Activated CD4-positive, alpha-beta memory T cell treated with anti-CD3 and anti-CD28 coated beads for 36 hours (primary cell): ENCODE results near the gene DLG2. TPM values are rescaled to one million over a fixed set of nuclear protein-coding genes. Genes with fewer than 3 reads are reported as not detected.

Experiments used
- CTCF ChIA-PET: fragments of 350-600 bp; sonication (Branson Sonifier 250); formaldehyde crosslinking; loops from one replicate; lab custom pipeline; 2021; ENCODE audit warnings: antibody characterized with exemption, inconsistent platforms; lab: Charles Lee
- POLR2A ChIA-PET: fragments of 350-600 bp; sonication (Branson Sonifier 250); formaldehyde crosslinking; loops from one replicate; lab custom pipeline; 2021; ENCODE audit warnings: antibody characterized with exemption; lab: Charles Lee
- DNase-seq: peaks from one replicate; pipeline ENCODE4 v3.0.0-alpha.2; 2020
- H3K27ac Mint-ChIP-seq: one replicate; pipeline ENCODE4 v1.8.0; 2021; ENCODE audit warnings: mixed read lengths
- H3K27me3 Mint-ChIP-seq: one replicate; pipeline ENCODE4 v1.8.0; 2021; ENCODE audit warnings: mixed read lengths
- H3K36me3 Mint-ChIP-seq: one replicate; pipeline ENCODE4 v1.8.0; 2021; ENCODE audit warnings: mixed read lengths
- H3K4me1 Mint-ChIP-seq: one replicate; pipeline ENCODE4 v1.8.0; 2021; ENCODE audit warnings: low read depth, mixed read lengths
- H3K4me3 Mint-ChIP-seq: one replicate; pipeline ENCODE4 v1.8.0; 2021; ENCODE audit warnings: mild to moderate bottlenecking, mixed read lengths
- H3K9me3 Mint-ChIP-seq: one replicate; pipeline ENCODE4 v1.8.0; 2021; ENCODE audit warnings: mixed read lengths
- intact Hi-C: fragments of 100-400 bp; cut with micrococcal nuclease; formaldehyde crosslinking; loops from one replicate; pipeline ENCODE4 v1.15.1; 2023
- total RNA-seq, 2 experiments: library from RNA; stranded (reverse); gene quantifications; one replicate each; pipeline ENCODE4 v1.2.3, GENCODE V29; 2021

The DLG2 gene
- total RNA-seq, 2 experiments from 2014 or later = 1.7 to 2.1 TPM

GRCh38 chr11:83689144-83689780, 1937.9 kb downstream of the DLG2 start:
- H3K4me3 Mint-ChIP-seq = no peak overlapping the region
- H3K9me3 Mint-ChIP-seq = no peaks in the 10 kb centered on the region
- H3K4me1 Mint-ChIP-seq = no peaks in the 10 kb centered on the region
- no peak for DNase-seq
- intact Hi-C loops = no loop called here
- ChIA-PET POLR2A (no interaction called here), CTCF (no interaction called here)
- H3K27me3 Mint-ChIP-seq = peaks cover 2% of the 10 kb centered on the region
- H3K36me3 Mint-ChIP-seq = no peaks in the 10 kb centered on the region
- no peak overlapping the region for H3K27ac Mint-ChIP-seq

GRCh38 chr11:83687787-83688186, 1939.4 kb downstream of the DLG2 start:
- H3K4me1 Mint-ChIP-seq = no peaks in the 10 kb centered on the region
- H3K9me3 Mint-ChIP-seq = no peaks in the 10 kb centered on the region
- H3K27me3 Mint-ChIP-seq = peaks cover 2% of the 10 kb centered on the region
- CTCF ChIA-PET = no interaction called here
- POLR2A ChIA-PET = interaction anchor here (0.7 kb wide), 1 partner anchor 1383 kb away, joined by 3 read pairs; no protein-coding TSS in a partner anchor
- no peaks in the 10 kb centered on the region for H3K36me3 Mint-ChIP-seq
- H3K4me3 Mint-ChIP-seq = no peak overlapping the region
- intact Hi-C loops = no loop called here
- DNase-seq = no peak
- no peak overlapping the region for H3K27ac Mint-ChIP-seq

- Mint-ChIP-seq H3K4me1 (no peaks in the 10 kb centered on the region), H3K9me3 (no peaks in the 10 kb centered on the region), H3K27me3 (peaks cover 4% of the 10 kb centered on the region), H3K36me3 (no peaks in the 10 kb centered on the region), H3K4me3 (no peak overlapping the region), H3K27ac (no peak overlapping the region)
- ChIA-PET POLR2A (no interaction called here), CTCF (no interaction called here)
- intact Hi-C loops = no loop called here
- DNase-seq = no peak
These were observed 1941.4 kb downstream of the DLG2 start for GRCh38 chr11:83685730-83686129.

GRCh38 chr11:83684071-83684470, 1943.1 kb downstream of the DLG2 start:
- ChIA-PET CTCF (no interaction called here), POLR2A (no interaction called here)
- DNase-seq = no peak
- no peak overlapping the region for H3K27ac Mint-ChIP-seq
- H3K36me3 Mint-ChIP-seq = no peaks in the 10 kb centered on the region
- intact Hi-C loops = no loop called here
- no peaks in the 10 kb centered on the region for H3K4me1 Mint-ChIP-seq
- no peaks in the 10 kb centered on the region for H3K9me3 Mint-ChIP-seq
- H3K27me3 Mint-ChIP-seq = peaks cover 6% of the 10 kb centered on the region
- no peak overlapping the region for H3K4me3 Mint-ChIP-seq

- no peak for DNase-seq
- ChIA-PET CTCF (no interaction called here), POLR2A (no interaction called here)
- Mint-ChIP-seq H3K4me1 (no peaks in the 10 kb centered on the region), H3K27ac (no peak overlapping the region), H3K9me3 (no peaks in the 10 kb centered on the region), H3K4me3 (no peak overlapping the region), H3K36me3 (no peaks in the 10 kb centered on the region), H3K27me3 (peaks cover 3% of the 10 kb centered on the region)
- intact Hi-C loops = no loop called here
These were observed 1944.6 kb downstream of the DLG2 start for GRCh38 chr11:83682611-83682973.

DNA sequence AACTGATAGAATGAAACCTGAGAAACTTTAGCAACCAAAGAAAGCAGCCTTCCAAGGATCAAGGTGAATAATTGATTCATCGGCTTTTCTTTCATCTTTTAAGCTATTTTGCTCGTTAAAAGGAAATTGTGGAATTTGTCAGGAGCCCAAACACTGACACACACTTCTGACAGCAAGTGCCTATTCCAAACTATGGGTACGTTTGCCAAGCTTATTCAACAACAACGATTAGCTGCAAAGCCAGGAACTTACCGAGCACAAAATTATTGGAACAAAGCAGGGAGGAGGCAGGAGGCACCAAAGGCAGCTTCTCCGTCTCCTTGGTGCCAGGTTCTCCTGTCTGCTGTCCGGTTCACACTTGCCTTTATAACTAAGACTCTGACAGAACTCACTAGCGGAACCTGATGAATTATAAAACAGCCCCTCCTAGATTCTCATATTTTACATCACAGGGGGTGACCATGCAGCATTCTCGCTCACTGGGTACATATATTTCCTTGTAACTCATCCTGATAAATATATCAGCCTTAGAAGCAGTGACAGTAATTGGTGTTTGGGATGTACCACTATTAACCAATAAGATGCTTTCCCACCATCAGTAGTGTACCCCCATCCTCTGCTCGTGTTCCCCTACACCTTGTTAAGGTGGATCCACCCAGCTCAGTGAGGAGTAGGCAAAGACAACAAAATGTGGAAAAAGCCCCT, 1945.1 kb downstream of the DLG2 start:
- CTCF ChIA-PET = no interaction called here
- Mint-ChIP-seq H3K27me3 (peaks cover 3% of the 10 kb centered on the region), H3K4me3 (no peak overlapping the region)

DNA sequence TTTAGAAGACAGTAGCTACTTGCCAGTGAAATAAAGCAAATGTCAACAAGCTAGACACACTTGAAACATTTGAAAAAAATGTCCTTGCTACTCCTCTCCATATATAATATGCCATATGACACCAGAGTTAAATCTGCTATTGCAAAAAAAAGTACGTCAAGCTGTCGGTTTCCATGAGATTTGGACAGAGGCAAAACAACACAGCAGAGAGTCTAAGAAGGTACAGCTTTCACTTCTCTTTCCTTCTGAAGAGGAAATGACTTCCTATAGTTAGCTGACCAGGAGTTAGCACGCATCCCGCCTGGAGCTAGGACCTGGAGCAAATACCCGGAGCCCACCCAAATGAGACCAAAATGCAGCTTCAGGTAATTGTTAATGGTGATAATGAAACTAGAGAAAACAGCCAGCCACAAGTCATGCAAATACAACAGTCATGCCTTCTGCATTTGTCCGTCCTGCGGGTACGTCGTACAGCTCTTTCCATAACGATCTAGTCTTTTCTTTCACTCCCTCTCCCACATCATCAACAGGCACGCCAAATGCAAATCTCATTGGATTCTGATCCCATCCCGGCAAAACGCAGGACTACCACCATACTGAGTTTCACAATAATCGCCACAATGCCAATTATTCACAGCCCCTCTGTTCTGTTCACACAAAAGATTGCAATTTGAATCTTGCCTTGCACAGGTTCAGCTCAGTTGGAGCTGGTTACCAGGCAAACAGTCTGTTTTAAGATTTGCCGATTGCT, 1945.9 kb downstream of the DLG2 start:
- ChIA-PET POLR2A (no interaction called here), CTCF (no interaction called here)
- Mint-ChIP-seq H3K4me1 (no peaks in the 10 kb centered on the region), H3K4me3 (no peak overlapping the region), H3K27me3 (peaks cover 3% of the 10 kb centered on the region), H3K27ac (no peak overlapping the region), H3K36me3 (no peaks in the 10 kb centered on the region), H3K9me3 (no peaks in the 10 kb centered on the region)
- intact Hi-C loops = no loop called here
- no peak for DNase-seq

More for the DNA sequence above, 1945.1 kb downstream of the DLG2 start:
- intact Hi-C loops = no loop called here
- H3K27ac Mint-ChIP-seq = no peak overlapping the region
- POLR2A ChIA-PET = no interaction called here
- H3K4me1 Mint-ChIP-seq = no peaks in the 10 kb centered on the region
- H3K36me3 Mint-ChIP-seq = no peaks in the 10 kb centered on the region
- no peaks in the 10 kb centered on the region for H3K9me3 Mint-ChIP-seq
- DNase-seq = no peak

- Mint-ChIP-seq H3K36me3 (no peaks in the 10 kb centered on the region), H3K27me3 (peaks cover 3% of the 10 kb centered on the region), H3K4me1 (no peaks in the 10 kb centered on the region), H3K4me3 (no peak overlapping the region), H3K9me3 (no peaks in the 10 kb centered on the region), H3K27ac (no peak overlapping the region)
- no peak for DNase-seq
- intact Hi-C loops = no loop called here
- CTCF ChIA-PET = no interaction called here
- POLR2A ChIA-PET = no interaction called here
These were observed 1946.8 kb downstream of the DLG2 start for GRCh38 chr11:83680321-83680720.

GRCh38 chr11:83678831-83679584, 1948.1 kb downstream of the DLG2 start:
- CTCF ChIA-PET = interaction anchor here (0.5 kb wide), 1 partner anchor 387 kb away, joined by 3 read pairs; no protein-coding TSS in a partner anchor
- DNase-seq = no peak
- intact Hi-C loops = no loop called here

DNA sequence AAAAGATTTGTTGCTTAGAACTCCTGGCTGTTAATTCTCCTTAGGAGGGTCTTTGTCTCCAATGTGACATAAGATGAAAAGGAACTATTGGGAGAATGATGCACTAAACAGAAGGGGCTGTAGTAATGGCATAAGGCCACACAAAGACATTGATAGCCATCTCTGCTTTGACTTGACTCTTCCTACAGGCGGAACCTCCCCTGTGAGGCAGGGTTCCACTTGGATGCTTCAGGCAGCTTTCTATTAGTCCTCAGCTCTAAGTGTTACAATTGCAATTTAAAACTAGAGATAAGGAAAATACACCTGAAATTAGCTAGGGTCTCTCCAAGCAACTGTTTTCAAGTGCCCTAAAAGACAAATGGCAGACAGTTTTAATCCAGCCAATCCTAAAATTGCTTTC, 1949.4 kb downstream of the DLG2 start:
- POLR2A ChIA-PET = no interaction called here
- H3K36me3 Mint-ChIP-seq = no peaks in the 10 kb centered on the region

More at GRCh38 chr11:83678831-83679584, 1948.1 kb downstream of the DLG2 start:
- H3K27ac Mint-ChIP-seq = no peak overlapping the region
- H3K9me3 Mint-ChIP-seq = no peaks in the 10 kb centered on the region
- no peaks in the 10 kb centered on the region for H3K36me3 Mint-ChIP-seq
- POLR2A ChIA-PET = no interaction called here
- peaks cover 3% of the 10 kb centered on the region for H3K27me3 Mint-ChIP-seq
- no peaks in the 10 kb centered on the region for H3K4me1 Mint-ChIP-seq
- H3K4me3 Mint-ChIP-seq = no peak overlapping the region

GRCh38 chr11:83676056-83676601, 1951.0 kb downstream of the DLG2 start:
- no peaks in the 10 kb centered on the region for H3K36me3 Mint-ChIP-seq

More for the DNA sequence above, 1949.4 kb downstream of the DLG2 start:
- CTCF ChIA-PET = no interaction called here
- H3K4me1 Mint-ChIP-seq = no peaks in the 10 kb centered on the region
- no peaks in the 10 kb centered on the region for H3K9me3 Mint-ChIP-seq
- no peak for DNase-seq
- H3K27ac Mint-ChIP-seq = no peak overlapping the region
- intact Hi-C loops = no loop called here
- no peak overlapping the region for H3K4me3 Mint-ChIP-seq
- H3K27me3 Mint-ChIP-seq = peaks cover 3% of the 10 kb centered on the region

More at GRCh38 chr11:83676056-83676601, 1951.0 kb downstream of the DLG2 start:
- DNase-seq = no peak
- Mint-ChIP-seq H3K27me3 (peaks cover 2% of the 10 kb centered on the region), H3K9me3 (no peaks in the 10 kb centered on the region), H3K4me3 (no peak overlapping the region), H3K27ac (no peak overlapping the region), H3K4me1 (no peaks in the 10 kb centered on the region)
- intact Hi-C loops = no loop called here
- ChIA-PET CTCF (no interaction called here), POLR2A (no interaction called here)
